GM18861 (cell line): ENCODE measurements around the gene LRRC4C.

ENCODE experiments used
- ATAC-seq: cut with Tn5 transposase; IDR thresholded peaks from one replicate; pipeline ENCODE4 v1.9.1; 2021; ENCODE audit not compliant: unreplicated experiment

Gene LRRC4C

GRCh38 chr11:41334007-41334933, 125.2 kb downstream of the LRRC4C start:
- ATAC-seq, result no peak

- no peak for ATAC-seq
Measured at GRCh38 chr11:41333357-41333756, 126.1 kb downstream of the LRRC4C start.

GRCh38 chr11:41328324-41328723, 131.1 kb downstream of the LRRC4C start:
- ATAC-seq, result no peak

GRCh38 chr11:41323446-41323845, 136.0 kb downstream of the LRRC4C start:
- ATAC-seq, result no peak

GRCh38 chr11:41320653-41321052, 138.8 kb downstream of the LRRC4C start:
- no peak for ATAC-seq

- no peak for ATAC-seq
Measured at GRCh38 chr11:41320238-41320637, 139.2 kb downstream of the LRRC4C start.

GRCh38 chr11:41319434-41319833, 140.0 kb downstream of the LRRC4C start:
- no peak for ATAC-seq

- no peak for ATAC-seq
Measured at GRCh38 chr11:41316751-41317150, 142.7 kb downstream of the LRRC4C start.

GRCh38 chr11:41313226-41313625, 146.2 kb downstream of the LRRC4C start:
- ATAC-seq, result no peak

GRCh38 chr11:41309716-41310115, 149.7 kb downstream of the LRRC4C start:
- ATAC-seq, result no peak

GRCh38 chr11:41309111-41309522, 150.3 kb downstream of the LRRC4C start:
- ATAC-seq, result peak; percentile 61

- ATAC-seq, result no peak
Measured at GRCh38 chr11:41308286-41308685, 151.2 kb downstream of the LRRC4C start.

- no peak for ATAC-seq
Measured at GRCh38 chr11:41307296-41308080, 152.0 kb downstream of the LRRC4C start.

GRCh38 chr11:41306431-41306830, 153.0 kb downstream of the LRRC4C start:
- no peak for ATAC-seq

- no peak for ATAC-seq
Measured at GRCh38 chr11:41301023-41301422, 158.4 kb downstream of the LRRC4C start.

- no peak for ATAC-seq
Measured at GRCh38 chr11:41289408-41289807, 170.0 kb downstream of the LRRC4C start.

- no peak for ATAC-seq
Measured at GRCh38 chr11:41286751-41287150, 172.7 kb downstream of the LRRC4C start.

GRCh38 chr11:41284354-41284753, 175.1 kb downstream of the LRRC4C start:
- no peak for ATAC-seq

GRCh38 chr11:41283191-41283930, 176.1 kb downstream of the LRRC4C start:
- ATAC-seq, result no peak

GRCh38 chr11:41282395-41282794, 177.1 kb downstream of the LRRC4C start:
- no peak for ATAC-seq

- ATAC-seq, result no peak
Measured at GRCh38 chr11:41281131-41281742, 178.2 kb downstream of the LRRC4C start.
